A549 (cell line): ENCODE measurements around the gene CSNK2A1.

Source experiments
- NR3C1 ChIP-seq: fragments of >200 bp; sonication (Bioruptor Twin); formaldehyde crosslinking; IDR thresholded peaks from 3 replicates; pipeline ENCODE4 v1.6.1; 2017
- POLR2A ChIP-seq: IDR thresholded peaks from 2 replicates; pipeline ENCODE4 v1.6.1; 2012; ENCODE audit warnings: mild to moderate bottlenecking, low read length
- TF ChIP-seq, protein P1 (sequence below): fragments of >200 bp; sonication (Bioruptor Twin); formaldehyde crosslinking; IDR thresholded peaks from 3 replicates; pipeline ENCODE4 v1.5.1; 2016

DNA sequence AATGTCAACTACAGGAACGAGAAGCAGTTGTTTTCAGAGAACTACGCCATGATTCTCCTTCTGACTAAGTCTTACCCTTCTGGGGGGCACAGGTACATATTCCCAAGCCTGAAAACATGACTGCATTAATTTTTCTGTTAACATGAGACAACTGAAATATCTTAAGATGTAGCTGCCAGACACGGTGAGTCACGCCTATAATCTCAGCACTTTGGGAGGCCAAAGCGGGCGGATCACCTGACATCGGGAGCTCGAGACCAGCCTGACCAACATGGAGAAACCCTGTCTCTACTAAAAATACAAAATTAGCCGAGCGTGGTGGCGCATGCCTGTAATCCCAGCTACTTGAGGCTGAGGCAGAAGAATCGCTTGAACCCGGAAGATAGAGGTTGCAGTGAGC is 103.0 kb downstream of the CSNK2A1 start:
- TF ChIP-seq NR3C1 (no peak), POLR2A (no peak)
- TF ChIP-seq, protein P1, sequence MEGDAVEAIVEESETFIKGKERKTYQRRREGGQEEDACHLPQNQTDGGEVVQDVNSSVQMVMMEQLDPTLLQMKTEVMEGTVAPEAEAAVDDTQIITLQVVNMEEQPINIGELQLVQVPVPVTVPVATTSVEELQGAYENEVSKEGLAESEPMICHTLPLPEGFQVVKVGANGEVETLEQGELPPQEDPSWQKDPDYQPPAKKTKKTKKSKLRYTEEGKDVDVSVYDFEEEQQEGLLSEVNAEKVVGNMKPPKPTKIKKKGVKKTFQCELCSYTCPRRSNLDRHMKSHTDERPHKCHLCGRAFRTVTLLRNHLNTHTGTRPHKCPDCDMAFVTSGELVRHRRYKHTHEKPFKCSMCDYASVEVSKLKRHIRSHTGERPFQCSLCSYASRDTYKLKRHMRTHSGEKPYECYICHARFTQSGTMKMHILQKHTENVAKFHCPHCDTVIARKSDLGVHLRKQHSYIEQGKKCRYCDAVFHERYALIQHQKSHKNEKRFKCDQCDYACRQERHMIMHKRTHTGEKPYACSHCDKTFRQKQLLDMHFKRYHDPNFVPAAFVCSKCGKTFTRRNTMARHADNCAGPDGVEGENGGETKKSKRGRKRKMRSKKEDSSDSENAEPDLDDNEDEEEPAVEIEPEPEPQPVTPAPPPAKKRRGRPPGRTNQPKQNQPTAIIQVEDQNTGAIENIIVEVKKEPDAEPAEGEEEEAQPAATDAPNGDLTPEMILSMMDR: no peak
